Testis (tissue), 2 donors: ENCODE measurements around the gene ARHGDIB.

Source experiments
- POLR2A ChIP-seq: fragments of 450-650 bp; IDR thresholded peaks from one replicate; pipeline ENCODE4 v1.6.1; 2017; ENCODE audit warnings: antibody characterized with exemption, mild to moderate bottlenecking, moderate library complexity
- TF ChIP-seq, protein P1 (sequence below), 3 experiments: fragments of 450-650 bp in 2 of 3; fragments of 200-600 bp in 1 of 3; sonication (generic) in 1 of 3; IDR thresholded peaks; one replicate each; pipeline ENCODE4 v1.5.1; 2016 to 2019; ENCODE audit warnings: antibody characterized with exemption in 3 of 3, mild to moderate bottlenecking in 2 of 3, moderate library complexity in 1 of 3

DNA sequence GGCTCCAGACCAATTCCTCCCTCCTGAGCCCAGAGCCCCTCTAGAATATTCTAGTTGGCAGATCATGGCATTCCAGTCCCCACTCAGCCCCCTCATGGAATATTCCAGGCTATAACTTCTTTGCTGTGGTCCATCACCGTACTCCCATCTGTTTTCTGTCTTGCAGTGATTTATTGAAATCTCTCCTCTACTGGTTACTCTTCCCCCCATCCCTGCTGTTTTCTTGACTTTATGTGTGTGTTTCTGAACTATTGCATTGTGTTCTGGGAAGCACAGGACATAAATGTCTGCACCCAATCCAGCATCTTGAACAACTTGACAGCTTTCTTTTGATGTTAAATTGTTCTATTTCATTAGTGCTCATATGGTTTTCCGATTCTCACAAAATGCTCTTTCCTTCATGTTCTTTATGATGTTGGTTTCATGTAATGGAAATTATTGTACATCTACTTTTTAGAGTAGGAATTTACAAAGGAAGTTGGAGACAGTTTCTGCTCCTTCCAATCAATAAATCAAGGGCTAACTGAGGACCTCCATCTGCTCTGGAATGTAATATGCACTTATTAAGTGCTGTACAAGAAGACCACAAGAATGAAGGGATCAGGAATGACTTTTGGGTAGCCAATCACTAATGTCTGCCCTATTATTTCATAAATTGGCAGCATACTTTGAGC is 37.8 kb upstream of the ARHGDIB start:
- TF ChIP-seq, protein P1, sequence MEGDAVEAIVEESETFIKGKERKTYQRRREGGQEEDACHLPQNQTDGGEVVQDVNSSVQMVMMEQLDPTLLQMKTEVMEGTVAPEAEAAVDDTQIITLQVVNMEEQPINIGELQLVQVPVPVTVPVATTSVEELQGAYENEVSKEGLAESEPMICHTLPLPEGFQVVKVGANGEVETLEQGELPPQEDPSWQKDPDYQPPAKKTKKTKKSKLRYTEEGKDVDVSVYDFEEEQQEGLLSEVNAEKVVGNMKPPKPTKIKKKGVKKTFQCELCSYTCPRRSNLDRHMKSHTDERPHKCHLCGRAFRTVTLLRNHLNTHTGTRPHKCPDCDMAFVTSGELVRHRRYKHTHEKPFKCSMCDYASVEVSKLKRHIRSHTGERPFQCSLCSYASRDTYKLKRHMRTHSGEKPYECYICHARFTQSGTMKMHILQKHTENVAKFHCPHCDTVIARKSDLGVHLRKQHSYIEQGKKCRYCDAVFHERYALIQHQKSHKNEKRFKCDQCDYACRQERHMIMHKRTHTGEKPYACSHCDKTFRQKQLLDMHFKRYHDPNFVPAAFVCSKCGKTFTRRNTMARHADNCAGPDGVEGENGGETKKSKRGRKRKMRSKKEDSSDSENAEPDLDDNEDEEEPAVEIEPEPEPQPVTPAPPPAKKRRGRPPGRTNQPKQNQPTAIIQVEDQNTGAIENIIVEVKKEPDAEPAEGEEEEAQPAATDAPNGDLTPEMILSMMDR (IDR thresholded peaks at IDR 0.05) = no peak
- no peak for TF ChIP-seq POLR2A
